ENCODE results near the gene OR1A1. TPM values are rescaled to one million over a fixed set of nuclear protein-coding genes. Genes with fewer than 3 reads are reported as not detected.

OR1A1 gene
- total RNA-seq, 1 experiment from 2014 or later = not detected

GRCh38 chr17:3213001-3213400 is 5.5 kb downstream of the OR1A1 start:
- Mint-ChIP-seq H3K27ac (no peak overlapping the region; a peak in 1 of 7 replicates), H3K9me3 (peaks cover 62 to 94% of the 10 kb centered on the region in 2 experiments), H3K4me3 (no peak overlapping the region), H3K27me3 (ENCODE audit: low read depth) (no peaks in the 10 kb centered on the region; the same call in 1 of the 2 replicates), H3K4me1 (no peaks in the 10 kb centered on the region), H3K36me3 (ENCODE audit: insufficient read depth in 1 of 3, low read depth in 3 of 3) (peaks cover 0 to 23% (median 0%) of the 10 kb centered on the region in 3 experiments; a peak in 3 of 7 replicates)
- Histone ChIP-seq H3K4me1 (ENCODE audit: insufficient read depth, low read length) (no peaks in the 10 kb centered on the region), H3K27me3 (ENCODE audit: insufficient read depth, low read length) (no peaks in the 10 kb centered on the region), H4K91ac (ENCODE audit: insufficient read length, low read depth, low read length) (no peak overlapping the region), H2BK12ac (ENCODE audit: insufficient read length, low read depth, low read length) (no peak overlapping the region), H2AFZ (ENCODE audit: low read length) (no peak overlapping the region), H3K27ac (ENCODE audit: insufficient read length, low read depth, low read length) (no peak overlapping the region), H3K23ac (ENCODE audit: insufficient read length, low read depth, low read length) (no peak overlapping the region), H2BK120ac (ENCODE audit: low read depth, low read length, poor library complexity, severe bottlenecking) (no peak overlapping the region), H2AK5ac (ENCODE audit: insufficient read length, low read length) (no peak overlapping the region), H2BK5ac (ENCODE audit: insufficient read length, low read length) (no peak overlapping the region), H3K9ac (ENCODE audit: extremely low read depth, insufficient read length, low read length) (no peak overlapping the region), H3K23me2 (ENCODE audit: insufficient read length, low read depth, low read length, poor library complexity, severe bottlenecking) (no peaks in the 10 kb centered on the region), H4K8ac (replicated peaks; ENCODE audit: insufficient read length, low read depth, low read length) (no peak overlapping the region), H3K18ac (ENCODE audit: insufficient read length, low read depth, low read length) (no peak overlapping the region), H3T11ph (ENCODE audit: low read length) (no peak overlapping the region), H3K79me2 (ENCODE audit: insufficient read depth, low read length) (no peaks in the 10 kb centered on the region), H3K56ac (ENCODE audit: insufficient read length, low read depth, low read length) (no peak overlapping the region), H4K20me1 (ENCODE audit: control insufficient read depth, insufficient read depth, insufficient read length) (no peaks in the 10 kb centered on the region), H2BK20ac (ENCODE audit: low read depth, low read length, poor library complexity, severe bottlenecking) (no peak overlapping the region), H4K5ac (ENCODE audit: insufficient read length, low read depth, low read length) (no peak overlapping the region), H3K4me2 (ENCODE audit: insufficient read depth, insufficient read length, low read length) (no peak overlapping the region), H3K79me1 (ENCODE audit: insufficient read depth, low read depth, low read length, poor library complexity, severe bottlenecking) (no peaks in the 10 kb centered on the region), H3K14ac (ENCODE audit: insufficient read depth, low read length) (no peak overlapping the region), H3K9me3 (ENCODE audit: control insufficient read depth, low read depth, low read length) (peaks cover 69% of the 10 kb centered on the region), H2BK15ac (ENCODE audit: low read depth, low read length) (no peak overlapping the region), H3K4ac (ENCODE audit: low read depth, low read length) (no peak overlapping the region)
- no peak for TF ChIP-seq CTCF (conservative IDR thresholded peaks at IDR 0.05)
- no CpG with 5 or more reads among the region's 3 CpGs for WGBS (ENCODE audit: extremely low coverage, insufficient read length, low lambda C conversion rate)
- DNase-seq = no peak
